ENCODE data around the gene MSTN.
"Not testable (repeated sequence)": the region's sequence is repeated elsewhere in the genome, so short reads cannot be mapped to it uniquely, and the experiment has no call there.

Gene MSTN

GRCh38 chr2:190062053-190062452 is 476 bp downstream of the MSTN start:
- no peak for DNase-seq

- no peak for DNase-seq
These were observed 1.9 kb downstream of the MSTN start for GRCh38 chr2:190060626-190061025.

- DNase-seq = no peak
These were observed 2.5 kb downstream of the MSTN start for GRCh38 chr2:190060019-190060418.

GRCh38 chr2:190053426-190053825 is 9.1 kb downstream of the MSTN start:
- DNase-seq = no peak

- peak; percentile 6 for DNase-seq
These were observed 10.2 kb downstream of the MSTN start for GRCh38 chr2:190052307-190052706.

GRCh38 chr2:190051223-190051622 is 11.3 kb downstream of the MSTN start:
- no peak for DNase-seq

GRCh38 chr2:190050001-190050400 is 12.5 kb downstream of the MSTN start:
- DNase-seq = no peak

- no peak for DNase-seq
These were observed 17.7 kb downstream of the MSTN start for GRCh38 chr2:190044866-190045265.

GRCh38 chr2:190043441-190043840 is 19.1 kb downstream of the MSTN start:
- no peak for DNase-seq

GRCh38 chr2:190036071-190036470 is 26.5 kb downstream of the MSTN start:
- peak; percentile 25 for DNase-seq

GRCh38 chr2:190034417-190034816 is 28.1 kb downstream of the MSTN start:
- not testable (repeated sequence) for DNase-seq

- no peak for DNase-seq
These were observed 30.4 kb downstream of the MSTN start for GRCh38 chr2:190031969-190032618.

- DNase-seq = peak; percentile 35
These were observed 38.7 kb downstream of the MSTN start for GRCh38 chr2:190023860-190024259.

- no peak for DNase-seq
These were observed 41.8 kb downstream of the MSTN start for GRCh38 chr2:190020720-190021119.

- no peak for DNase-seq
These were observed 44.7 kb downstream of the MSTN start for GRCh38 chr2:190017837-190018236.

GRCh38 chr2:190015969-190016368 is 46.6 kb downstream of the MSTN start:
- DNase-seq = not testable (repeated sequence)

Data from NCI-H446 treated with DMSO at 0.1 percent for 48 hours (cell line).